ENCODE data around the gene SLC4A8.

DNA sequence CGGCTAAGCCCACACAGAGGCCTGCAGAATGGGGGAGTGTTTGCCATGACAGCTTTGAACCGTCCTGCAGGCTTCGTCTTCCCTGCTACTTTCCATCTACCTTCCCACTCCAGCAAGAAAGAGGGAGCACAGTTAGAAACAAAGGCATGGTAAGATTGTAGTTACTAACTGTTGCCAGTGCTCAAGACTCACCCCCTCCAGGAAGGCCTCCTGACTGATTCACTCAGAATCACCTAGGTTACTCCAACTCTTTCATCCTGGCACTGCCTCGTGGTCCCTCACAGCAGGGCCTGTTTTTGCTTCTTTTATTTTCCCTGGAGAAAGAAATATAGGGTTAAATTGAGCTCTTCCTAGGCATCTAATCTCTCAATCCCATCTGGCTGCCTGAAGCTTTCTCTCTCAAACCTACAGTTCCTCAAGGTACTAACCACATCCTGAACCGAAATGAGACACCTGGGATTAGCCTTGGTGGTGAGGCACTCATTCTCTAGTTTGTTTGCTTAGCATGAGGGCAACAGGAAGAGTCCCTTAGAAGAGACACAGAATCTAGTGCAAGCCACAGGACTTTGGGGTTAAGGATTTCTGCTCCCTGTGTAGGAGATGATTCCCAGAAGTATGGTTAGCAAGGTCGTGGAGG lies 41.2 kb upstream of the SLC4A8 start:
- TF ChIP-seq, protein P1, sequence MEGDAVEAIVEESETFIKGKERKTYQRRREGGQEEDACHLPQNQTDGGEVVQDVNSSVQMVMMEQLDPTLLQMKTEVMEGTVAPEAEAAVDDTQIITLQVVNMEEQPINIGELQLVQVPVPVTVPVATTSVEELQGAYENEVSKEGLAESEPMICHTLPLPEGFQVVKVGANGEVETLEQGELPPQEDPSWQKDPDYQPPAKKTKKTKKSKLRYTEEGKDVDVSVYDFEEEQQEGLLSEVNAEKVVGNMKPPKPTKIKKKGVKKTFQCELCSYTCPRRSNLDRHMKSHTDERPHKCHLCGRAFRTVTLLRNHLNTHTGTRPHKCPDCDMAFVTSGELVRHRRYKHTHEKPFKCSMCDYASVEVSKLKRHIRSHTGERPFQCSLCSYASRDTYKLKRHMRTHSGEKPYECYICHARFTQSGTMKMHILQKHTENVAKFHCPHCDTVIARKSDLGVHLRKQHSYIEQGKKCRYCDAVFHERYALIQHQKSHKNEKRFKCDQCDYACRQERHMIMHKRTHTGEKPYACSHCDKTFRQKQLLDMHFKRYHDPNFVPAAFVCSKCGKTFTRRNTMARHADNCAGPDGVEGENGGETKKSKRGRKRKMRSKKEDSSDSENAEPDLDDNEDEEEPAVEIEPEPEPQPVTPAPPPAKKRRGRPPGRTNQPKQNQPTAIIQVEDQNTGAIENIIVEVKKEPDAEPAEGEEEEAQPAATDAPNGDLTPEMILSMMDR (conservative IDR thresholded peaks at IDR 0.05; ENCODE audit: low read depth, low read length), result no peak
- TF ChIP-seq EZH2 (IDR thresholded peaks at IDR 0.05; ENCODE audit: low read length, unreplicated experiment), result no peak
